Measurements from ENCODE around the gene AUTS2. TPM values are rescaled to one million over a fixed set of nuclear protein-coding genes. Genes with fewer than 3 reads are reported as not detected.

The AUTS2 gene
- total and polyA plus RNA-seq, 2 donors (not counting 1 experiment from before 2014, with no cell fraction given), result 0.60 to 9.1 TPM

DNA sequence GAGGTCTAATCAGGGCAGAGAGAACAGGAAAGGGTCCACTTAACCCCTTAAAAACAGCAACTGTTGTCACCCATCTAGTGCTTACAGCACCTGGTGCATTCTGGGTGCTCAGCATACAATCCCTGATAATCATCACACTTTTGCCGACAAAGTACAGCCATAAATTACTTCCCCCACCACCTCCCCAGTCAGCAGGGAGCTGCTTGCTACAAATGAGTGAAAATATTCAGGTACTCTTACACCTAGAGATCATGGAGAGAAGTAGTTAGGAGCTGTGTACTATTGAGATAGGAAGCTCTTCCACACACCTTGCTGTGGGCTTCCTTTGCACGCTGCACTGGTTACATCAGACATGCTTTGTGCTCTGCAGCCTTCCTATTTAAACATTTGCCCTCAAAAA is 810.2 kb downstream of the AUTS2 start:
- TF ChIP-seq, protein P1, sequence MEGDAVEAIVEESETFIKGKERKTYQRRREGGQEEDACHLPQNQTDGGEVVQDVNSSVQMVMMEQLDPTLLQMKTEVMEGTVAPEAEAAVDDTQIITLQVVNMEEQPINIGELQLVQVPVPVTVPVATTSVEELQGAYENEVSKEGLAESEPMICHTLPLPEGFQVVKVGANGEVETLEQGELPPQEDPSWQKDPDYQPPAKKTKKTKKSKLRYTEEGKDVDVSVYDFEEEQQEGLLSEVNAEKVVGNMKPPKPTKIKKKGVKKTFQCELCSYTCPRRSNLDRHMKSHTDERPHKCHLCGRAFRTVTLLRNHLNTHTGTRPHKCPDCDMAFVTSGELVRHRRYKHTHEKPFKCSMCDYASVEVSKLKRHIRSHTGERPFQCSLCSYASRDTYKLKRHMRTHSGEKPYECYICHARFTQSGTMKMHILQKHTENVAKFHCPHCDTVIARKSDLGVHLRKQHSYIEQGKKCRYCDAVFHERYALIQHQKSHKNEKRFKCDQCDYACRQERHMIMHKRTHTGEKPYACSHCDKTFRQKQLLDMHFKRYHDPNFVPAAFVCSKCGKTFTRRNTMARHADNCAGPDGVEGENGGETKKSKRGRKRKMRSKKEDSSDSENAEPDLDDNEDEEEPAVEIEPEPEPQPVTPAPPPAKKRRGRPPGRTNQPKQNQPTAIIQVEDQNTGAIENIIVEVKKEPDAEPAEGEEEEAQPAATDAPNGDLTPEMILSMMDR (conservative IDR thresholded peaks at IDR 0.05 in 1 of 2, IDR thresholded peaks at IDR 0.05 in 1 of 2; ENCODE audit: low read depth in 1 of 2, low read length in 2 of 2), result no peak
- no peak for TF ChIP-seq EZH2 (IDR thresholded peaks at IDR 0.05; ENCODE audit: low read length, missing control alignments)
- no peaks in the 10 kb centered on the region for H3K9me3 ChIP-seq (ENCODE audit: control insufficient read depth, insufficient read depth, low read depth, low read length)
- DNase-seq (ENCODE audit: low read depth in 2 of 2), result no peak

GRCh38 chr7:70408891-70409290 is 810.6 kb downstream of the AUTS2 start:
- H4K20me1 ChIP-seq (ENCODE audit: control insufficient read depth, extremely low read depth, insufficient read depth, low read length), result no peaks in the 10 kb centered on the region
- H3K4me3 ChIP-seq (replicated peaks in 1 of 4; ENCODE audit: control extremely low read depth in 1 of 4, insufficient read depth in 1 of 4, low read depth in 3 of 4, low read length in 4 of 4), result no peak overlapping the region
- TF ChIP-seq, protein P1 (conservative IDR thresholded peaks at IDR 0.05 in 1 of 2, IDR thresholded peaks at IDR 0.05 in 1 of 2; ENCODE audit: low read depth in 1 of 2, low read length in 2 of 2), result no peak
- TF ChIP-seq EZH2 (IDR thresholded peaks at IDR 0.05; ENCODE audit: low read length, missing control alignments), result no peak
- H3K27ac ChIP-seq (ENCODE audit: insufficient read depth, low read length), result no peak overlapping the region
- H3K4me2 ChIP-seq (ENCODE audit: extremely low read depth, insufficient read depth, low read length), result no peak overlapping the region
- no peaks in the 10 kb centered on the region for H3K36me3 ChIP-seq (ENCODE audit: control insufficient read depth, insufficient read depth, low read length)
- H3K9ac ChIP-seq (ENCODE audit: insufficient read depth, low read length), result no peak overlapping the region
- H3K27me3 ChIP-seq (ENCODE audit: control insufficient read depth, insufficient read depth, low read length), result no peaks in the 10 kb centered on the region
- H3K4me1 ChIP-seq (ENCODE audit: control insufficient read depth, extremely low read depth, insufficient read depth, low read length), result no peaks in the 10 kb centered on the region
- no peaks in the 10 kb centered on the region for H3K9me3 ChIP-seq (ENCODE audit: control insufficient read depth, insufficient read depth, low read depth, low read length)
- no peaks in the 10 kb centered on the region for H3K79me2 ChIP-seq (ENCODE audit: control insufficient read depth, insufficient read depth, low read length)
- no peak overlapping the region for H2AFZ ChIP-seq (ENCODE audit: low read length)
- DNase-seq (ENCODE audit: low read depth in 2 of 2), result no peak

More for the DNA sequence above, 810.2 kb downstream of the AUTS2 start:
- Histone ChIP-seq H3K4me2 (ENCODE audit: extremely low read depth, insufficient read depth, low read length) (no peak overlapping the region), H3K4me1 (ENCODE audit: control insufficient read depth, extremely low read depth, insufficient read depth, low read length) (no peaks in the 10 kb centered on the region), H3K27ac (ENCODE audit: insufficient read depth, low read length) (no peak overlapping the region), H3K27me3 (ENCODE audit: control insufficient read depth, insufficient read depth, low read length) (no peaks in the 10 kb centered on the region), H3K36me3 (ENCODE audit: control insufficient read depth, insufficient read depth, low read length) (no peaks in the 10 kb centered on the region), H2AFZ (ENCODE audit: low read length) (no peak overlapping the region), H3K4me3 (replicated peaks in 1 of 4; ENCODE audit: control extremely low read depth in 1 of 4, insufficient read depth in 1 of 4, low read depth in 3 of 4, low read length in 4 of 4) (no peak overlapping the region), H3K9ac (ENCODE audit: insufficient read depth, low read length) (no peak overlapping the region), H3K79me2 (ENCODE audit: control insufficient read depth, insufficient read depth, low read length) (no peaks in the 10 kb centered on the region), H4K20me1 (ENCODE audit: control insufficient read depth, extremely low read depth, insufficient read depth, low read length) (no peaks in the 10 kb centered on the region)

GRCh38 chr7:70410134-70410750 is 812.0 kb downstream of the AUTS2 start:
- DNase-seq (ENCODE audit: low read depth in 2 of 2), result no peak
- Histone ChIP-seq H3K4me2 (ENCODE audit: extremely low read depth, insufficient read depth, low read length) (no peak overlapping the region), H3K9me3 (ENCODE audit: control insufficient read depth, insufficient read depth, low read depth, low read length) (no peaks in the 10 kb centered on the region), H4K20me1 (ENCODE audit: control insufficient read depth, extremely low read depth, insufficient read depth, low read length) (no peaks in the 10 kb centered on the region), H2AFZ (ENCODE audit: low read length) (no peak overlapping the region), H3K36me3 (ENCODE audit: control insufficient read depth, insufficient read depth, low read length) (no peaks in the 10 kb centered on the region), H3K27ac (ENCODE audit: insufficient read depth, low read length) (no peak overlapping the region), H3K79me2 (ENCODE audit: control insufficient read depth, insufficient read depth, low read length) (no peaks in the 10 kb centered on the region), H3K27me3 (ENCODE audit: control insufficient read depth, insufficient read depth, low read length) (no peaks in the 10 kb centered on the region), H3K4me3 (replicated peaks in 1 of 4; ENCODE audit: control extremely low read depth in 1 of 4, insufficient read depth in 1 of 4, low read depth in 3 of 4, low read length in 4 of 4) (no peak overlapping the region), H3K4me1 (ENCODE audit: control insufficient read depth, extremely low read depth, insufficient read depth, low read length) (no peaks in the 10 kb centered on the region), H3K9ac (ENCODE audit: insufficient read depth, low read length) (no peak overlapping the region)
- TF ChIP-seq, protein P1 (conservative IDR thresholded peaks at IDR 0.05 in 1 of 2, IDR thresholded peaks at IDR 0.05 in 1 of 2; ENCODE audit: low read depth in 1 of 2, low read length in 2 of 2), result no peak
- no peak for TF ChIP-seq EZH2 (IDR thresholded peaks at IDR 0.05; ENCODE audit: low read length, missing control alignments)
